NCI-H1436 treated with DMSO at 0.1 percent for 48 hours (cell line): Measurements from ENCODE around the gene AGAP4.
"Not testable (repeated sequence)": the region's sequence is repeated elsewhere in the genome, so short reads cannot be mapped to it uniquely, and the experiment has no call there.

Source experiments
- DNase-seq: peaks from one replicate; lab custom pipeline; 2025; lab: John Stamatoyannopoulos, UW

Gene AGAP4

GRCh38 chr10:45847400-45847799, at the start of gene AGAP4:
TSS of gene AGAP4 (minus strand) at chr10:45847500. CDS start at chr10:45847347, 153 bp downstream.
- DNase-seq = not testable (repeated sequence)

- DNase-seq = not testable (repeated sequence)
Measured at GRCh38 chr10:45890721-45891120, 43.4 kb upstream of the AGAP4 start.

- not testable (repeated sequence) for DNase-seq
Measured at GRCh38 chr10:45889539-45890230, 42.4 kb upstream of the AGAP4 start.

DNA sequence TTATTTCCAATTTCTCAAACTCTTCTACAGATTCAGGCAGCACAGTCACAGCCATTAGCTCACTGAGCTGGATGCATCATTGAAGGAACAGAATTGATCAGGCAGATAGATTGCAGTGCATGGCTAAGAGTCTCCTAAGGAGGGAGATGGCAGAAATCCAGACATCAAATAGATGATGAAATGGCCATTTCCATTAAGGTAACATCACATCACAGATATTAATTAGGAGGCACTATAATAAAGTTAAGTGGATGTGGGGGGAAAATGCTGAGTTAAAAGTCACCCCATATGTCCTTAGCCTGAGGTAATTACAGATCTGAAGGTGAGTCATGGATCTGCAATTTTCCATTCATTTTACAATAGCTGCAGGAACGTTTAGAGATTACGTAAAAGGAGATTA, 35.6 kb upstream of the AGAP4 start:
- not testable (repeated sequence) for DNase-seq

DNA sequence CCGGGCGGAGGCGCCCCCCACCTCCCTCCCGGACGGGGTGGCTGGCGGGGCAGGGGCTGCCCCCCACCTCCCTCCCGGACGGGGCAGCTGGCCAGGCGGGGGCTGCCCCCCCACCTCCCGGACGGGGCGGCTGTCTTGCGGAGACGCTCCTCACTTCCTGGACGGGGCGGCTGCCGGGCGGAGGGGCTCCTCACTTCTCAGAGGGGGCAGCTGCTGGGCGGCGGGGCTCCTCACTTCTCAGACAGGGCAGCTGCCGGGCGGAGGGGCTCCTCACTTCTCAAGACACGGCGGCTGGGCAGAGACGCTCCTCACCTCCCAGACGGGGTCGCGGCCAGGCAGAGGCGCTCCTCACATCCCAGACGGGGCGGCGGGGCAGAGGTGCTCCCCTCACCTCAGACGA, 18.1 kb upstream of the AGAP4 start:
- not testable (repeated sequence) for DNase-seq

DNA sequence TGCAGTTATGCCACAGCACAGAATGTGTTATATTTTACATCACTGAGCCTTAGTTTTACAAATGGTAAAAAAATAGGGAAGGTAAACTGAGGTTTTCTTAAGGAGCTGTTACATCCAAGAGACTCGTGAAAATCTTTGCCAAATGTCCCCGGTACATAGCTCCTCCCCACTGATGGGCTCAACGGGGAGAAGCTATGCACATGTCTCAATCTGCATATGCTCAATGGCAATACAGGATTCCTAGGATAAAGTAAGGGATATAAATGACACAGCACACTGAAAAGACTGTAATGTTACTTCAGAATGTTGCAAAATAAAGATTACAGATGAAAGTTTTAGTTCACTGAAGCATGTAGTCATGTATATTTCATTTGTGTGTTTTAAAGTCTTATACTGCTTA, 17.0 kb upstream of the AGAP4 start:
- DNase-seq = not testable (repeated sequence)

GRCh38 chr10:45863632-45864031, 16.3 kb upstream of the AGAP4 start:
- not testable (repeated sequence) for DNase-seq

DNA sequence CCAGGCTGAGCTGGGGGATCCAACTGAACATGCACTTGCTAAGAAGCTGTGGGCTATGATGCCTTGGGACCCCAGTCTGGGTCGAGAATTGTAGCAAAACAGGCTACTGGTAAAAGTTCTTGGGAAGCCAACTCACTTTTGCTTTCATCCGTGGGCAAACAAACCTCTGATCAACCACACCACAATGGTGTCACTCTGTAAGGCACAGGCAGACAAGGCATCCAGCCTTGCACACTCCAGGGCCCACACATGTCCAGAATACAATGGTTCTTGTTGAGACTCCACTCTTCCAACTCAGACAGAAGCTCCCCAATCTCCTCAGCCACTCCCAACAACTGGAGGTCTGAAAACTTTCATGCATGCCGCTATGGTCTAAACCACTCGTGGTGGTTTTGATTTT, 10.6 kb upstream of the AGAP4 start:
- DNase-seq = not testable (repeated sequence)

GRCh38 chr10:45848467-45848866, 1.2 kb upstream of the AGAP4 start:
- DNase-seq = not testable (repeated sequence)

GRCh38 chr10:45822918-45823317, 24.4 kb downstream of the AGAP4 start:
- not testable (repeated sequence) for DNase-seq

DNA sequence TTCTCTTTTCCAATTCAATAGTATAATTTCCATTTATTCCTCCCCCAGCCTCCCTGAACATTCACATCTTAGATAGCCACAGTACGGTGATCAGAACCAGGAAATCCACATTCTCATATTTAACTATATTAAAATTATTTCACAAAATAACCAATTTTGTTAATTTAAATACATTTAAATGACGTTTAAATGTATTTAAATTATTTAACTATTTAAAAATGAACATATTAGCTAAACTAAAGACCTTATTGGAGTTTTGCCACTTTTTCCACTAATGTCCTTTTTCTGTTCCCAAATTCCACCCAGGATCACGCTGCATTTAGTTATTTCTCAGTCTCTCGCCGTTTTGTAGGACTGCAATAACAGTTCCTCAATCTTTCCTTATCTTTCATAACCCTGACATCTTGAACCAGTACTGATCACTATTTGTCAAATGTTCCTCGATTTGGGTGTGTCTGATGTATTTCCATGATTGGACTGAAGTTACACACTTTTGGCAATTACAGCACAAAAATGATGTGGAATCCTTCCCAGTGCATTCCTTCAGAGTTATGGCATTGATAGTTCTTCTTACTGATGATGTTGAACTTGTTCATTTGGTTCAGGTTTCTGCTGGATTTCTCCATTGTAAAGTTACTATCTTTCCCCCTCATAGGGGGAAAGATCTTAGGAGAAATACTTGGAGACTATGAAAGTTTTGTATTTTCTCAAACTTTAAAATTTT, 27.0 kb downstream of the AGAP4 start:
- not testable (repeated sequence) for DNase-seq

DNA sequence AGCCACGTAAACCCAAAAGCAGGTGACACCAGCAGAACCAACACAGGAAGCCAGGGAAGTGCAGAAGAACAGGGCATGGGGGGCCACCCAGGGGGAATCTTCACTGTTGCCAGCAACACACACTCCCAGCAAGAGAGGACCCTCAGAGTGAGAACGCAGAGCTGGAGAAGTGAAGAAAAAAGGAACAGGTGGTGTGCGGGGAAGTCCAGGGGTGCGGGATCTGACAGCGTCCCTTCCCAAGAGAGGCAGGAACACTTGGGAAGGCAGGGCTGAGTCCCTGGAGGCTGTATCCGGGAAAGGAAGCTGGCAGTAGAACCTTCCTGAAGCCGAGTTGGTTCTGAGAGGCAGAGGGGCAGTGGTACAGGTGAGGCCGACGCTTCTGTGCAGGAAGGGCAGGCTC, 27.7 kb downstream of the AGAP4 start:
- DNase-seq = no peak

DNA sequence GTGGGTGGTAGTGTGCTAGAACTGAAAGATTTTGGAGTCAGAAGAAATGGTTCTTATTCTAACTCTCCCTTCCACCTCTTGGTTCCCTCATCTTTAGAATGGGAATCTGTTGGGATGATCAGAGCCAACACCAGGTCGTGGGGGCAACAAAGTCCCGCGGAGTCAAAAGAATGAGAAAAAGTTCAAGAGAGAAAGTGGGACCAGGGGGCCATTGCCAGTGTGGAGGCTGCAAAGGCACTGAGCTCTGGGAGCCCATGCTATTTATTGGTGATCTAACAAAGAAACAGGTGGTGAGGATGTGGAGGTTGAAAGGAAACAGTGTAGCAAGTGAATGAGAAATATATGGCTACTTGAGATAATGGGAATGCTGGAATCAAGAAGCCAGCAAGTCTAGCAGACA, 29.4 kb downstream of the AGAP4 start:
- no peak for DNase-seq

- no peak for DNase-seq
Measured at GRCh38 chr10:45817130-45817859, 30.0 kb downstream of the AGAP4 start.

DNA sequence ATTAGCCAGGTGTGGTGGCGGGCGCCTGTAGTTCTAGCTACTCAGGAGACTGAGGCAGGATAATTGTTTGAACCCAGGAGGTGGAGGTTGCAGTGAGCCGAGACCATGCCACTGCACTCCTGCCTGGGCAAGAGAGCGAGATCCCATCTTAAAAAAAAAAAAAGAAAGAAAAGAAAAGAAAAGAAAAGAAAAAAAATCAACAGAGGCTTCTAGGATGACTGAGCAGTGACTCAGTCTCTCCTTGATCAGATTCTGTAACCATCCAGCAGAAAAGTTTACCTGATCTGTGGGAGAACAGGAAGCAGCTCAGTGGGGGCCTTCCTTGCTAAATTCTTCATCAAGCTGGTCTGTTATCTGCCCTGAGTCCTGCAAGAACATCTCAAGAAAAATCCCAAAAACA, 33.2 kb downstream of the AGAP4 start:
- not testable (repeated sequence) for DNase-seq

DNA sequence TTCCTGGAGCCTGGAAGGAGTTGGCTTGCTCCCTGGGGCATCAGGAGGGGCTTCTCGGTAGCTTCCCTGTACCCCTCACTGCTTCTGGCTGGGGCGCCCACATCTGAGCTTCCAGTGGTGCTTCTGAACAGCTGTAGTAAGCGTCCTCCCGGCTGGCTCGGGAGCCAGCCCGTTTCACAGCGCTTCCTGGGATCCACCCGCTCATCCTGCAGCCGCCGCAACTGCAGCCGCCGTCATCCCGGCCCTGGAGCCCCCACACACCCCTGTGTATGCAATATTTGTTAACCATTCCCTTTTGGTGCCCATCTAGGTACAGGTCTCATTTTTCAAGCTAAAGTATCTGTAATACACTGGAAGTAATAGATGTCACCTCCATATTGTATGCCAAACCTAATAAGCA, 34.3 kb downstream of the AGAP4 start:
- not testable (repeated sequence) for DNase-seq

DNA sequence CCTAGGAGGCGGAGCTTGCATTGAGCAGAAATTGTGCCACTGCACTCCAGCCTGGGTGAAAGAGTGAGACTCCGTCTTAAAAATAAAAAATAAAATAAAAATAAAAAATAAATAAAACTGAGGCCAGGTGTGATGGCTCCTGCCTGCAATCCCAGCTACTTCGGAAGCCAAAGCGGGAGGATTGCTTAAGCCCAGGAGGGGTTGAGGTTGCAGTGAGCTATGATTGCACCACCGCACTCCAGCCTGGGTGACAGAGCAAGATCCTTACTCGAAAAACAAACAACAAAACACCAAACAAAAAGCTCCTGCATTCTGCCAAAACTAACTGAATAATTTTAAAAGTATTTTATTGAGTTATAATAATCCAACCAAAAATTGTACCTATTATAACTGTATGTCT, 36.2 kb downstream of the AGAP4 start:
- no peak for DNase-seq

- no peak for DNase-seq
Measured at GRCh38 chr10:45809837-45810236, 37.5 kb downstream of the AGAP4 start.

DNA sequence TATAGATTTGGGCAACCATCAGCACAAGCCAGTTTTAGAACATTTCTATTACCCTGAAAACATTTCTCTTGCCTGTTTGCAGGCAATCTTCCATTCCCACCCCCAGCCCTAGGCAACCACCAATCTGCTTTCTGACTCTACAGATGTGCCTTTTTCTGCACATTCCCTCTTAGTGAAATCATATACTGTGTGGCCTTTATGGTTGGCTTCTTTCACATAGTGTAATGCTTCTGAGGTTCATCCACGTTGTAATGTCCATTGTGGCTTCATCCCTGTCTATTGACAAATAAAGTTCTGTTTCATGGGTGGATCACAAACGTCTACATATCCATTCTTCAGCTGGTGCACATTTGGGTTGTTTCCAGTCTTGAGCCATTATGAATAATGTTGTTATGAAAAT, 42.3 kb downstream of the AGAP4 start:
- DNase-seq = not testable (repeated sequence)

DNA sequence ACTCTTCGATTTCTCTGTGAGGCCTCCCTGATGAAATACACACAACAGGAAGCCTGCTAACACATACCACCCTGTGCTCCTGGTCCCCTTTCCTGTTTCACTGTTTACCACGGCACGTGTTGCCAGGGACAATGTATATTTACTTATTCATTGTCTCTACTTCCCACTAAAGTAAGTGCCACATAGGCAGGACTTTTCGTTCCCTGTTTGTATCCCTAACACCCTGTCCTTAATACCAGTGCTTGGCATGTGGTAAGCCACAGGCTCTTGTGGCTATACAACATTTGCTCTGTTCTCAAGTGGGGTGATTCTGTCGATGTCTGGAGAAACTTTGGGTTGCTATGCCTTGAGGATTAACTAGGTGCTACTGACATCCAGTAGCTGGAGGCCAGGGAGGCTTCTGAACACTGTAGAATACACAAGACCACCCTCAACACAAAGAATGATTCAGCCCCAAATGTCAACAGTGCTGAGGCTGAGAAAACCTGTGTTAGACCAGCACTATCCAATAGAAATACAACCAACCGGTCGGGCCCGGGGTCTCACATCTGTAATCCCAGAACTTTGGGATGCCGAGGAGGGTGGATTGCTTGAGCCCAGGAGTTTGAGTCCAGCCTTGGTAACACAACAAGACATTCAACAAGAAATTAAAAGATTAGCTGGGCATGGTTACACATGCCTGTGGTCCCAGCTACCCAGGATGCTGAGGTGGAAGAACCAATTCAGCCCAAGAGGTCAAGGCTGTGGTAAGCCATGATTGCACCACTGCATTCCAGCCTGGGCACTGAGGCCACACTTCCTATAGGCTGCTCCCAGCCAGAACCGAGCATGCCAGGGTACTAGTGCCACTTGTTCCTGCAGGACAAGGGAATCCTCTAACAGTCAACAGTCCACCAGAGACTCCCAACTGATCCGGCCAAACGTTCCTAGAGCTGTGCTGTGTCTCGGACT, 44.0 kb downstream of the AGAP4 start:
- DNase-seq = not testable (repeated sequence)

GRCh38 chr10:45794761-45795160, 52.5 kb downstream of the AGAP4 start:
- not testable (repeated sequence) for DNase-seq
